Astrocyte (in vitro differentiated cells and primary cell): ENCODE data around the gene EIF4EBP3.

Source experiments
- CTCF ChIP-seq: IDR thresholded peaks from 2 replicates; pipeline ENCODE4 v1.5.1; 2011; ENCODE audit warnings: low read depth, mild to moderate bottlenecking, inconsistent platforms, low read length, moderate library complexity; ENCODE audit not compliant: insufficient read depth
- EZH2 ChIP-seq: IDR thresholded peaks from 2 replicates; pipeline ENCODE4 v1.6.1; 2012; ENCODE audit warnings: mild to moderate bottlenecking, low read length, inconsistent platforms; ENCODE audit not compliant: insufficient read depth

GRCh38 chr5:140594169-140594568 is 46.7 kb downstream of the EIF4EBP3 start:
- no peak for TF ChIP-seq EZH2
- no peak for TF ChIP-seq CTCF
